ENCODE results near the gene DLGAP1. TPM values are rescaled to one million over a fixed set of nuclear protein-coding genes. Genes with fewer than 3 reads are reported as not detected.

DLGAP1 gene
- total and polyA plus RNA-seq, 10 of the 15 experiments (the other 5 are each of a cell fraction or from before 2014, with no cell fraction given), result 0.23 to 27.6 (median 1.9) TPM

DNA sequence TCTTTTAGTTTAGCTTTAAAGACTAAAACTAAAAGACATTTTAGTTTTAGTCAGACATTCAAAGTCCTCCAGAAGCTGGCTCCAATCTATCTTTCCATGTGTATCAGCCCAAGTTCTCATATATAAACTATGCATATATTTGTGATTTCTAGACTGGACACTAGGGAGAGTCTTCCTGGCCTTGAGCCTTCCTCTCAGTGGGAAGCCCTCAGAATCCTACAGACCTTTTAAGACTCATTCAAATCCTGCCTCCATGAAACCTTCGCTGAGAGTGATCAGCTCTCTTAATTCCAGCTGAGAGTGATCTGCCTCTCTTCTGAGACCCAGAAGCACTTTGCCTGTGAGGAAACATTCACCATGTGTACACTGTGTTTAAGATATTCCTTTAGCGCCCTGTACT lies 552.4 kb downstream of the DLGAP1 start:
- no TSS peak for BruUV-seq (replicated peaks)
- ChIA-PET CTCF (interaction anchor here (0.8 to 1.0 kb wide), 2 partner anchors 13 to 117 kb away, joined by 3 read pairs; no protein-coding TSS in a partner anchor), SMC1A (ENCODE audit: uncharacterized antibody, unreplicated experiment) (interaction anchor here (1.0 to 2.0 kb wide), 5 partner anchors 8 to 28 kb away, joined by 3 to 5 read pairs (median 4); no protein-coding TSS in a partner anchor), RAD21 (ENCODE audit: unreplicated experiment) (no interaction called here), POLR2A (no interaction called here)
- no peaks in the 10 kb centered on the region for H3K9me3 ChIP-seq (replicated peaks; ENCODE audit: control insufficient read depth, insufficient read depth, low read length)
- no peaks in the 10 kb centered on the region for H3K4me1 ChIP-seq (ENCODE audit: control insufficient read depth, insufficient read depth, low read length)
- ATAC-seq, result no peak
- no peak overlapping the region for H2AFZ ChIP-seq (ENCODE audit: control insufficient read depth, low read depth, low read length)
- H4K20me1 ChIP-seq (ENCODE audit: control insufficient read depth, insufficient read depth), result no peaks in the 10 kb centered on the region
- no peak overlapping the region for H3K9ac ChIP-seq (ENCODE audit: control insufficient read depth, insufficient read depth, low read length)
- no peak for FAIRE-seq
- no peaks in the 10 kb centered on the region for H3K27me3 ChIP-seq (replicated peaks in 1 of 2; ENCODE audit: control insufficient read depth in 2 of 2, insufficient read depth in 2 of 2, low read length in 1 of 2)
- DNase-seq (ENCODE audit: low read depth, low spot score), result no peak
- intact Hi-C loops (cut with micrococcal nuclease; ENCODE audit: unreplicated experiment) (no loop called here), in situ Hi-C loops (cut with MboI) (no loop called here)
- no peak overlapping the region for H3K4me2 ChIP-seq (ENCODE audit: control insufficient read depth, insufficient read depth)
- H3K27ac ChIP-seq (ENCODE audit: control insufficient read depth, insufficient read depth), result no peak overlapping the region
- WGBS (ENCODE audit: insufficient coverage, insufficient replicate concordance, low lambda C conversion rate, missing lambda C conversion rate), result 53% methylated on average over 2 of the region's 2 CpGs
- no peaks in the 10 kb centered on the region for H3K36me3 ChIP-seq (ENCODE audit: control insufficient read depth in 2 of 2, insufficient read depth in 2 of 2, low read length in 1 of 2)
- no peaks in the 10 kb centered on the region for H3K79me2 ChIP-seq (ENCODE audit: control insufficient read depth, insufficient read depth, low read length)
- no peak overlapping the region for H3K4me3 ChIP-seq
- TF ChIP-seq EZH2 (IDR thresholded peaks at IDR 0.05; ENCODE audit: borderline replicate concordance, control insufficient read depth, low read depth, low read length) (no peak), MEF2B (IDR thresholded peaks at IDR 0.05; ENCODE audit: partially characterized antibody, poor library complexity, severe bottlenecking) (no peak), WRNIP1 (IDR thresholded peaks at IDR 0.05; ENCODE audit: borderline replicate concordance, low read depth, low read length) (no peak), NFIC (IDR thresholded peaks at IDR 0.05; ENCODE audit: low read depth, low read length) (no peak), FOXM1 (IDR thresholded peaks at IDR 0.05; ENCODE audit: low read depth, low read length) (no peak), SREBF2 (IDR thresholded peaks at IDR 0.05; ENCODE audit: low read length) (no peak), JUND (IDR thresholded peaks at IDR 0.05; ENCODE audit: low read depth, low read length) (no peak), NBN (IDR thresholded peaks at IDR 0.05) (no peak), TBL1XR1 (IDR thresholded peaks at IDR 0.05; ENCODE audit: low read depth, low read length) (no peak), RAD21 (IDR thresholded peaks at IDR 0.05; ENCODE audit: insufficient read depth, low read depth, low read length) (no peak), SMC3 (IDR thresholded peaks at IDR 0.05; ENCODE audit: borderline replicate concordance, low read length) (no peak)
- TF ChIP-seq, protein P1, sequence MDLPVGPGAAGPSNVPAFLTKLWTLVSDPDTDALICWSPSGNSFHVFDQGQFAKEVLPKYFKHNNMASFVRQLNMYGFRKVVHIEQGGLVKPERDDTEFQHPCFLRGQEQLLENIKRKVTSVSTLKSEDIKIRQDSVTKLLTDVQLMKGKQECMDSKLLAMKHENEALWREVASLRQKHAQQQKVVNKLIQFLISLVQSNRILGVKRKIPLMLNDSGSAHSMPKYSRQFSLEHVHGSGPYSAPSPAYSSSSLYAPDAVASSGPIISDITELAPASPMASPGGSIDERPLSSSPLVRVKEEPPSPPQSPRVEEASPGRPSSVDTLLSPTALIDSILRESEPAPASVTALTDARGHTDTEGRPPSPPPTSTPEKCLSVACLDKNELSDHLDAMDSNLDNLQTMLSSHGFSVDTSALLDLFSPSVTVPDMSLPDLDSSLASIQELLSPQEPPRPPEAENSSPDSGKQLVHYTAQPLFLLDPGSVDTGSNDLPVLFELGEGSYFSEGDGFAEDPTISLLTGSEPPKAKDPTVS (IDR thresholded peaks at IDR 0.05; ENCODE audit: low read depth, low read length), result no peak
- TF ChIP-seq, protein P2, sequence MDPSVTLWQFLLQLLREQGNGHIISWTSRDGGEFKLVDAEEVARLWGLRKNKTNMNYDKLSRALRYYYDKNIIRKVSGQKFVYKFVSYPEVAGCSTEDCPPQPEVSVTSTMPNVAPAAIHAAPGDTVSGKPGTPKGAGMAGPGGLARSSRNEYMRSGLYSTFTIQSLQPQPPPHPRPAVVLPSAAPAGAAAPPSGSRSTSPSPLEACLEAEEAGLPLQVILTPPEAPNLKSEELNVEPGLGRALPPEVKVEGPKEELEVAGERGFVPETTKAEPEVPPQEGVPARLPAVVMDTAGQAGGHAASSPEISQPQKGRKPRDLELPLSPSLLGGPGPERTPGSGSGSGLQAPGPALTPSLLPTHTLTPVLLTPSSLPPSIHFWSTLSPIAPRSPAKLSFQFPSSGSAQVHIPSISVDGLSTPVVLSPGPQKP (IDR thresholded peaks at IDR 0.05; ENCODE audit: low read depth, low read length), result no peak
- TF ChIP-seq, protein P3, sequence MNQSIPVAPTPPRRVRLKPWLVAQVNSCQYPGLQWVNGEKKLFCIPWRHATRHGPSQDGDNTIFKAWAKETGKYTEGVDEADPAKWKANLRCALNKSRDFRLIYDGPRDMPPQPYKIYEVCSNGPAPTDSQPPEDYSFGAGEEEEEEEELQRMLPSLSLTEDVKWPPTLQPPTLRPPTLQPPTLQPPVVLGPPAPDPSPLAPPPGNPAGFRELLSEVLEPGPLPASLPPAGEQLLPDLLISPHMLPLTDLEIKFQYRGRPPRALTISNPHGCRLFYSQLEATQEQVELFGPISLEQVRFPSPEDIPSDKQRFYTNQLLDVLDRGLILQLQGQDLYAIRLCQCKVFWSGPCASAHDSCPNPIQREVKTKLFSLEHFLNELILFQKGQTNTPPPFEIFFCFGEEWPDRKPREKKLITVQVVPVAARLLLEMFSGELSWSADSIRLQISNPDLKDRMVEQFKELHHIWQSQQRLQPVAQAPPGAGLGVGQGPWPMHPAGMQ (IDR thresholded peaks at IDR 0.05; ENCODE audit: borderline replicate concordance), result no peak
- TF ChIP-seq, protein P4, sequence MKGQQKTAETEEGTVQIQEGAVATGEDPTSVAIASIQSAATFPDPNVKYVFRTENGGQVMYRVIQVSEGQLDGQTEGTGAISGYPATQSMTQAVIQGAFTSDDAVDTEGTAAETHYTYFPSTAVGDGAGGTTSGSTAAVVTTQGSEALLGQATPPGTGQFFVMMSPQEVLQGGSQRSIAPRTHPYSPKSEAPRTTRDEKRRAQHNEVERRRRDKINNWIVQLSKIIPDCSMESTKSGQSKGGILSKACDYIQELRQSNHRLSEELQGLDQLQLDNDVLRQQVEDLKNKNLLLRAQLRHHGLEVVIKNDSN (IDR thresholded peaks at IDR 0.05; ENCODE audit: borderline replicate concordance, extremely low read length, insufficient read depth, low read depth, low read length), result no peak
- TF ChIP-seq, protein P5, sequence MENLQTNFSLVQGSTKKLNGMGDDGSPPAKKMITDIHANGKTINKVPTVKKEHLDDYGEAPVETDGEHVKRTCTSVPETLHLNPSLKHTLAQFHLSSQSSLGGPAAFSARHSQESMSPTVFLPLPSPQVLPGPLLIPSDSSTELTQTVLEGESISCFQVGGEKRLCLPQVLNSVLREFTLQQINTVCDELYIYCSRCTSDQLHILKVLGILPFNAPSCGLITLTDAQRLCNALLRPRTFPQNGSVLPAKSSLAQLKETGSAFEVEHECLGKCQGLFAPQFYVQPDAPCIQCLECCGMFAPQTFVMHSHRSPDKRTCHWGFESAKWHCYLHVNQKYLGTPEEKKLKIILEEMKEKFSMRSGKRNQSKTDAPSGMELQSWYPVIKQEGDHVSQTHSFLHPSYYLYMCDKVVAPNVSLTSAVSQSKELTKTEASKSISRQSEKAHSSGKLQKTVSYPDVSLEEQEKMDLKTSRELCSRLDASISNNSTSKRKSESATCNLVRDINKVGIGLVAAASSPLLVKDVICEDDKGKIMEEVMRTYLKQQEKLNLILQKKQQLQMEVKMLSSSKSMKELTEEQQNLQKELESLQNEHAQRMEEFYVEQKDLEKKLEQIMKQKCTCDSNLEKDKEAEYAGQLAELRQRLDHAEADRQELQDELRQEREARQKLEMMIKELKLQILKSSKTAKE (IDR thresholded peaks at IDR 0.05; ENCODE audit: low read depth, poor library complexity, severe bottlenecking), result no peak
